Ishikawa (cell line): ENCODE results near the gene RDH8.
A peak's percentile ranks its signal among the peaks of the same experiment; 100 is the strongest.

Source experiments
- CEBPB ChIP-seq: IDR thresholded peaks from 2 replicates; pipeline ENCODE4 v1.6.1; 2012
- CREB1 ChIP-seq: IDR thresholded peaks from 2 replicates; pipeline ENCODE4 v1.6.1; 2012; ENCODE audit warnings: low read depth
- EGR1 ChIP-seq: IDR thresholded peaks from 2 replicates; pipeline ENCODE4 v1.6.1; 2012
- EP300 ChIP-seq: IDR thresholded peaks from 2 replicates; pipeline ENCODE4 v1.6.1; 2012; ENCODE audit warnings: borderline replicate concordance
- FOXM1 ChIP-seq: IDR thresholded peaks from 2 replicates; pipeline ENCODE4 v1.6.1; 2012; ENCODE audit warnings: low read depth, borderline replicate concordance
- NFIC ChIP-seq: IDR thresholded peaks from 2 replicates; pipeline ENCODE4 v1.6.1; 2012
- RAD21 ChIP-seq: IDR thresholded peaks from 2 replicates; pipeline ENCODE4 v1.6.1; 2012; ENCODE audit warnings: low read depth
- TAF1 ChIP-seq: IDR thresholded peaks from 2 replicates; pipeline ENCODE4 v1.6.1; 2012; ENCODE audit warnings: low read depth, mild to moderate bottlenecking
- TCF12 ChIP-seq: IDR thresholded peaks from 2 replicates; pipeline ENCODE4 v1.6.1; 2012; ENCODE audit warnings: low read depth
- TEAD4 ChIP-seq: IDR thresholded peaks from 2 replicates; pipeline ENCODE4 v1.6.1; 2012
- YY1 ChIP-seq: IDR thresholded peaks from 2 replicates; pipeline ENCODE4 v1.6.1; 2012; ENCODE audit warnings: low read depth
- ZBTB7A ChIP-seq: IDR thresholded peaks from 2 replicates; pipeline ENCODE4 v1.6.1; 2012; ENCODE audit warnings: low read depth
- TF ChIP-seq, protein P1 (sequence below): IDR thresholded peaks from 2 replicates; pipeline ENCODE4 v1.6.1; 2012
- TF ChIP-seq, protein P2 (sequence below): IDR thresholded peaks from 2 replicates; pipeline ENCODE4 v1.6.1; 2012
- TF ChIP-seq, protein P3 (sequence below): IDR thresholded peaks from 2 replicates; pipeline ENCODE4 v1.6.1; 2012; ENCODE audit warnings: low read depth, mild to moderate bottlenecking

Gene RDH8

DNA sequence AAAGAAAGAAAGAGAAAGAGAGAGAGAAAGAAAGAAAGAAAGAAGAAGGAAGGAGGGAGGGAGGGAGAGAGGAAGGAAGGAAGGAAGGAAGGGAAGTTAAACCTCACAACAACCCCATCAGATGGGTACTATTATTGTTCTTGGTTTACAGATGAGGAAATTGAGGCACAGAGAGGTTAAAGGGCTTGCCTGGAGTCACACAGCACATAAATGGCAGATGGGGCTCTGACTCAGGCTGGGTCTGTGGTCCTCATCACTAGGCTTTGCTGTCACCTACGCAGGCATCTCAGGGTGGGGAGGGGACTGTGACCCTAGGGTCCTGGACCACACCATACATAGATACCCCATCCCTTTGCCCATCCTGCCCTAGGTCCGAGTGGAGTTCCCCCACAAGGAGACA lies 36.3 kb downstream of the RDH8 start:
- no peak for TF ChIP-seq RAD21
- TF ChIP-seq TEAD4, result no peak
- no peak for TF ChIP-seq CEBPB
- TF ChIP-seq TCF12, result no peak
- TF ChIP-seq EP300, result no peak
- TF ChIP-seq YY1, result no peak
- TF ChIP-seq, protein P1, sequence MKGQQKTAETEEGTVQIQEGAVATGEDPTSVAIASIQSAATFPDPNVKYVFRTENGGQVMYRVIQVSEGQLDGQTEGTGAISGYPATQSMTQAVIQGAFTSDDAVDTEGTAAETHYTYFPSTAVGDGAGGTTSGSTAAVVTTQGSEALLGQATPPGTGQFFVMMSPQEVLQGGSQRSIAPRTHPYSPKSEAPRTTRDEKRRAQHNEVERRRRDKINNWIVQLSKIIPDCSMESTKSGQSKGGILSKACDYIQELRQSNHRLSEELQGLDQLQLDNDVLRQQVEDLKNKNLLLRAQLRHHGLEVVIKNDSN, result no peak
- TF ChIP-seq, protein P2, sequence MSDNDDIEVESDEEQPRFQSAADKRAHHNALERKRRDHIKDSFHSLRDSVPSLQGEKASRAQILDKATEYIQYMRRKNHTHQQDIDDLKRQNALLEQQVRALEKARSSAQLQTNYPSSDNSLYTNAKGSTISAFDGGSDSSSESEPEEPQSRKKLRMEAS, result no peak
- TF ChIP-seq EGR1, result no peak
- TF ChIP-seq FOXM1, result no peak
- no peak for TF ChIP-seq TAF1
- TF ChIP-seq, protein P3, sequence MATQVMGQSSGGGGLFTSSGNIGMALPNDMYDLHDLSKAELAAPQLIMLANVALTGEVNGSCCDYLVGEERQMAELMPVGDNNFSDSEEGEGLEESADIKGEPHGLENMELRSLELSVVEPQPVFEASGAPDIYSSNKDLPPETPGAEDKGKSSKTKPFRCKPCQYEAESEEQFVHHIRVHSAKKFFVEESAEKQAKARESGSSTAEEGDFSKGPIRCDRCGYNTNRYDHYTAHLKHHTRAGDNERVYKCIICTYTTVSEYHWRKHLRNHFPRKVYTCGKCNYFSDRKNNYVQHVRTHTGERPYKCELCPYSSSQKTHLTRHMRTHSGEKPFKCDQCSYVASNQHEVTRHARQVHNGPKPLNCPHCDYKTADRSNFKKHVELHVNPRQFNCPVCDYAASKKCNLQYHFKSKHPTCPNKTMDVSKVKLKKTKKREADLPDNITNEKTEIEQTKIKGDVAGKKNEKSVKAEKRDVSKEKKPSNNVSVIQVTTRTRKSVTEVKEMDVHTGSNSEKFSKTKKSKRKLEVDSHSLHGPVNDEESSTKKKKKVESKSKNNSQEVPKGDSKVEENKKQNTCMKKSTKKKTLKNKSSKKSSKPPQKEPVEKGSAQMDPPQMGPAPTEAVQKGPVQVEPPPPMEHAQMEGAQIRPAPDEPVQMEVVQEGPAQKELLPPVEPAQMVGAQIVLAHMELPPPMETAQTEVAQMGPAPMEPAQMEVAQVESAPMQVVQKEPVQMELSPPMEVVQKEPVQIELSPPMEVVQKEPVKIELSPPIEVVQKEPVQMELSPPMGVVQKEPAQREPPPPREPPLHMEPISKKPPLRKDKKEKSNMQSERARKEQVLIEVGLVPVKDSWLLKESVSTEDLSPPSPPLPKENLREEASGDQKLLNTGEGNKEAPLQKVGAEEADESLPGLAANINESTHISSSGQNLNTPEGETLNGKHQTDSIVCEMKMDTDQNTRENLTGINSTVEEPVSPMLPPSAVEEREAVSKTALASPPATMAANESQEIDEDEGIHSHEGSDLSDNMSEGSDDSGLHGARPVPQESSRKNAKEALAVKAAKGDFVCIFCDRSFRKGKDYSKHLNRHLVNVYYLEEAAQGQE, result no peak
- TF ChIP-seq CREB1, result no peak
- no peak for TF ChIP-seq ZBTB7A
- no peak for TF ChIP-seq NFIC

DNA sequence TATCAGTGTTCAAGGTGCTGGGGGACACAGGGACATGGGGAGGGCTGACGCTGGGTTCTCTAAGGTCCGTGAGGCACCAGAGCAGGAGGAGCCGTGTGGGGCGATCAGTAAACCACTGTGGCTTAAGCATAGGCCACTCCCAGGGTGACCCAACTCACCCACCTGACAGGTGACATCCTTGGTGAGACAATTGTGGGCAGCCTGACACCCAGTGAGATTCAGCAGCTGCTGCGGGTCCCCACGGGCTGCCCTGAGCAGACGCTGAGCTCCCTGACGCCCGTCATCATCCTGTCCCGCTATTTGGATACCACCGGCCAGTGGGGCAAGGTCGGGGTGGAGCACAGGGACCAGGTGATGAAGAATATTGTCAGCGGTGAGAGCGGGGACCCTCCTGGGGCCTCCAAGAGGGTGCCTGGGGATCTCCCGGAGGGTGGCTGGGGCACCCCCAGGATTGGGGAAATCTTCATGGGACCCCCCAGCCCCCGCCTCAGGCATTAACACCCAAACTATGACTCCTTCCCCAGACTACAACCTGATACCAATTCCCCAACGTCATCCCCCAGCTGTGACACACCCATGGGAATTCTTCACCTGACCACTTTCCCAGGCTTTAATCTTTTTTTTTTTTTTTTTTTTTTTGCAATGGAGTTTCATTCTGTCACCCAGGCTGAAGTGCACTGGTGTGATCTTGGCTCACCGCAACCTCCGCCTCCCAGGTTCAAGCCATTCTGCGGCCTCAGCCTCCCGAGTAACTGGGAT lies 39.5 kb downstream of the RDH8 start:
- no peak for TF ChIP-seq TAF1
- TF ChIP-seq, protein P1, result no peak

DNA sequence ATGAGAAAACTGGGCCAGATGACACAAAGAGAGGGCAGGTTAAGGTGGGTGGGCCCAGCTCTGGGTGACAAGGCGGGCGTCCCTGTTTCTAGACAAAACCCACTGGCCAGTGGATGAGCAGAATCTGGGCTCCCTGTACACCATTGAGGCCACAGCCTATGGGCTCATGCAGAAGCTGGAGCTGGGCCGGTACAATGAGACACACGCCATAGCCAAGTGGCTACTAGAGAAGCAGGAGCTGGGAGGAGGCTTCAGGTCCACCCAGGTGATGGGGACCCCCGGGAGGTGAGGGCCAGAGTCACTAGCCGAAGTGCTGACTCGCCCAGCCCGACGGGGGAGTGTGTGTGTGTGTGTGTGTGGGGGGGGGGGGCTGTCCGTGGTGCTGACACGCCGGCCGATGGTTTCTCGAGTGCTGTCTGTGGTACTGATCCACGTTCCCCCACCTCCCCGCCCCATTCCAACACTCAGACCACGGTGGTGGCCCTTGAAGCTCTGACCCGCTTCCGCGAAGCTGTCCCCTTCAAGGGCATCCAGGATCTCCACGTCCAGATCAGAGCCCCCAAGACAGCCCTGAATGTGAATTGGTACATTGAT lies 48.5 kb downstream of the RDH8 start:
- TF ChIP-seq ZBTB7A (0 out of 2 replicates have a peak, but pooled peaks have one; percentile 42), TCF12 (no peak), TEAD4 (peak; percentile 29; the same call in 1 of the 2 replicates)
- TF ChIP-seq, protein P2, result peak; percentile 79
- TF ChIP-seq, protein P3, result peak; percentile 99

DNA sequence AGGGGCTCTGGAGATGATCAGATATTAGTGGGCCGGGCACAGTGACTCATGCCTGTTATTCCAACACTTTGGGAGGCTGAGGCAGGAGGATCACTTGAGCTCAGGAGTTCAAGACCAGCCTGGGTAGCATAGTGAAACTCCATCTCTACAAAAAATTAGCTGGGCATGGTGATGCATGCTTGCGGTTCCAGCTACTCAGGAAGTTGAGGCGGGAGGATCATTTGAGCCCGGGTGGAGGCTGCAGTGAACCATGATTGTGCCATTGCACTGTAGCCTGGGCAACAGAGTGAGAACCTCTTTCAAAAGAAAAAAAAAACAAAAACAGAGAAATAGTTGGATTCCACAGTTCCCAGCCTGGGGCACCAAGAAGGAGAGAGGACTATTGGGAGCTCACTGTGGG lies 54.9 kb downstream of the RDH8 start:
- no peak for TF ChIP-seq CEBPB
- TF ChIP-seq, protein P3, result no peak
- TF ChIP-seq TCF12, result no peak
- no peak for TF ChIP-seq YY1
- TF ChIP-seq, protein P2, result no peak
- TF ChIP-seq EP300, result no peak
- TF ChIP-seq CREB1, result no peak
- TF ChIP-seq NFIC, result no peak
- TF ChIP-seq, protein P1, result no peak
- TF ChIP-seq TAF1, result no peak
- no peak for TF ChIP-seq ZBTB7A
- TF ChIP-seq RAD21, result no peak
- no peak for TF ChIP-seq FOXM1
